ENCODE data around the gene PTPA.
"Not testable (repeated sequence)": the region's sequence is repeated elsewhere in the genome, so short reads cannot be mapped to it uniquely, and the experiment has no call there.

Gene PTPA

GRCh38 chr9:129160712-129161533 is 49.7 kb downstream of the PTPA start:
- DNase-seq (ENCODE audit: low read depth), result no peak

DNA sequence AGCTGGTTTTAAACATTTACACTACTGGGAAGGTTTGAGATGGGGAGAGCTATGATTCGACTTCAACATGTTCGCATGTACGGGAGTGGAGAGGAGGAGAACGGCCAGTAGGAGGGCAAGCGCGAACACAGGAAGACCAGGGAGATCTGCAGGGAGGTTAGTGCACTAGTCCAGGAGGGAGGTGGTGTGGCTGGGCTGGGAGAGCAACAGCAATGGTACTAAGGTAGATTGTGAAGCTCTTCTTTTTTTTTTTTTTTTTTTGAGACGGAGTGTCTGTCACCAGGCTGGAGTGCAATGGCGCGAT is 50.3 kb downstream of the PTPA start:
- DNase-seq (ENCODE audit: low read depth), result no peak

GRCh38 chr9:129162497-129163197 is 51.4 kb downstream of the PTPA start:
- DNase-seq (ENCODE audit: low read depth), result no peak

GRCh38 chr9:129163198-129163670 is 52.0 kb downstream of the PTPA start:
- DNase-seq (ENCODE audit: low read depth), result not testable (repeated sequence)

GRCh38 chr9:129163753-129164152 is 52.5 kb downstream of the PTPA start:
- DNase-seq (ENCODE audit: low read depth), result no peak

GRCh38 chr9:129164246-129164930 is 53.2 kb downstream of the PTPA start:
- no peak for DNase-seq (ENCODE audit: low read depth)

GRCh38 chr9:129165198-129165597 is 54.0 kb downstream of the PTPA start:
- no peak for DNase-seq (ENCODE audit: low read depth)

- no peak for DNase-seq (ENCODE audit: low read depth)
These were observed 55.7 kb downstream of the PTPA start for GRCh38 chr9:129166623-129167557.

DNA sequence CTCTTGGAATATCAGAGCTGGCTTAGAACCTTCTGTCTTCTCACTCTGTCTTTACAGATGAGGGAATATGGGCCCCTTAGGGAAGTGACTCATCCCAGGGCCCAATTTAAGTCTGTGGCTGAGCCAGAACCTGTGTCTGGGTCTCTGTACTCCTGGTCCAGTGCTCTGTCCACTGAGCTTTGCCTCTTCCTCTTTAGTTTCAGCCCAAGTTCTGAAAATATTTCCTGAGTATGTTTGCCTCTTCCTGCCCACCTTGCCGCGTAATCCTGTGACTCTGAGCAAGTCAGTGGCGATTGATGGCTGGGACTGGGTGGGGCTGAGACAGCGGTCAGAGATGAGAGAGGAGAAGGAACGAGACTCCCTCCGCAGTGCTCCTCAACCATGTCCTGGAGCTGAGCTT is 59.0 kb downstream of the PTPA start:
- DNase-seq (ENCODE audit: low read depth), result no peak

- no peak for DNase-seq (ENCODE audit: low read depth)
These were observed 61.0 kb downstream of the PTPA start for GRCh38 chr9:129171993-129172751.

GRCh38 chr9:129172816-129173215 is 61.6 kb downstream of the PTPA start:
- DNase-seq (ENCODE audit: low read depth), result no peak

GRCh38 chr9:129173296-129174101 is 62.3 kb downstream of the PTPA start:
- no peak for DNase-seq (ENCODE audit: low read depth)

GRCh38 chr9:129174102-129174723 is 63.0 kb downstream of the PTPA start:
- DNase-seq (ENCODE audit: low read depth), result peak; percentile 77

- peak; percentile 15 for DNase-seq (ENCODE audit: low read depth)
These were observed 63.7 kb downstream of the PTPA start for GRCh38 chr9:129174724-129175514.

- no peak for DNase-seq (ENCODE audit: low read depth)
These were observed 64.3 kb downstream of the PTPA start for GRCh38 chr9:129175515-129175824.

DNA sequence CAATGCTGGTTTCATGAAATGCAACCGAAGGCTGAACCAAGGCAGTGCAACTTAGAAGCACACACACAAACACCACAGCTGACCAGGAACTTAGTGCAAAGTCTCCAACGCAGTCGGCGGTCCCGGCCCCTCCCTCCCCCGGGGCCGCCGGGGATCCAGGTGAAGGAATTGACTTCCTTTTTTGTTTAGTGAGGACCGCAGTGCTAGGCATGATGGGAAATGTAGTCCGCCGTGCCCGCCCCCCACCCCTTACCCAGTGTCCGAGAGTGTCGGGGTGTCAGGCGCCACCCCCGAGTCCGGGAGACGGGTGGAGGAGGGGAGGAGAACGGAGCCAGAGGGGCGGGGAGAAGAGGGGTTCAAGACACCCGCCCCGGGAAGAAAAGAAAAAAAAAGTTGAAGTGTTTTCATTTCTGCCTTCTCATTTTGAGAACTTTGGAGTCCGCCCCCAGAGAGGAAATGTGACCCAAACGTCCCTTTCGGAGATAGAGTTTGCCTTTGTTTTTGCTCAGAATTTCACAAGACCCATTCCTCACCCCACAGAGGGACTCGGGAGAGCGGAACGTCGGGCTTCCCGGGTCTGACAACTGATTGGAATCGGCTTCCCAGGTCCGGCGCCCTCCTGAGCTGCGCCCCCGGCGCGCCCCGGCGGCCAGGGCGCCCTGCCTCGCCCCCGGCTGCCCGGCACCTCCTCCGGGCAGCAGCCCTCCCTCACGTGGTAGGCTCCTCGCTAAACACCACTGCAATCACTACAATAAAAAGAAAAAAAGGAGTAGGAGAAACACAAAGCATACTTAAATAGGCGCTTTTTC is 64.8 kb downstream of the PTPA start:
- peak; percentile 69 for DNase-seq (ENCODE audit: low read depth)

GRCh38 chr9:129176701-129177442 is 65.7 kb downstream of the PTPA start:
- DNase-seq (ENCODE audit: low read depth), result no peak

DNA sequence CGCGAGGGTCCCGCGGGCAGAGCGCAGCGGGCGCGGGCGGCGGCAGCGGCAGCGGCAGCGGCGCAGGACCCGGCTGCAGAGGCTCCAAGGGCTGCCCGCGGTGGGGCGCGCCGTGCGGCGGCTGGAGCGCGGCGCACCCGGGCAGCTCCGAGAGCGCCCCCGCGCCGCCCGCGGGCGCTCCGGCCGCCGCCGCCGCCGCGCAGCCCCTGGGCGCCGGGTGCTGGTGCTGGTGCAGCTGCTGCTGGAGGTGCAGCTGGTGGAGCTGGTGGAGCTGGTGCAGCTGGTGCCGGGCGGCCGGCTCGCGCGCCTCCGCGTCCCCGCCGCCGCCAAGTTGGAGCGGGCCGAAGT is 66.2 kb downstream of the PTPA start:
- DNase-seq (ENCODE audit: low read depth), result no peak
